HG03432 (cell line): ENCODE results near the gene ETV4.

Source experiments
- ATAC-seq: cut with Tn5 transposase; IDR thresholded peaks from one replicate; pipeline ENCODE4 v1.9.1; 2021; ENCODE audit warnings: mild to moderate bottlenecking, moderate library complexity; ENCODE audit not compliant: unreplicated experiment

ETV4 gene

GRCh38 chr17:43547189-43547550 is 1.0 kb upstream of the ETV4 start:
- no peak for ATAC-seq

DNA sequence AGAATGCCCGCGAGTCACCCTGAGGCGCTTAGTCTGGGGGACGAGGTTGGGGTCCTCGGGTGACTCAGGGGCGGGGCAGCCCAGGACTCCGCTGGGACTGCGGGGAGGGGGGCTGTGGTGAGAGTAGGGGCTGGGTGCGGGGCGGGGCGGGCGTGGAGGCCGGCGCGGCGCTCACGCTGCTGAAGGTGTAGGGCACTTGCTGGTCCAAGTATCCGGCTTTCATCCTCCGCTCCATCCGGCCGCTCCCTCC is 832 bp downstream of the ETV4 start:
- ATAC-seq, result peak; percentile 29

DNA sequence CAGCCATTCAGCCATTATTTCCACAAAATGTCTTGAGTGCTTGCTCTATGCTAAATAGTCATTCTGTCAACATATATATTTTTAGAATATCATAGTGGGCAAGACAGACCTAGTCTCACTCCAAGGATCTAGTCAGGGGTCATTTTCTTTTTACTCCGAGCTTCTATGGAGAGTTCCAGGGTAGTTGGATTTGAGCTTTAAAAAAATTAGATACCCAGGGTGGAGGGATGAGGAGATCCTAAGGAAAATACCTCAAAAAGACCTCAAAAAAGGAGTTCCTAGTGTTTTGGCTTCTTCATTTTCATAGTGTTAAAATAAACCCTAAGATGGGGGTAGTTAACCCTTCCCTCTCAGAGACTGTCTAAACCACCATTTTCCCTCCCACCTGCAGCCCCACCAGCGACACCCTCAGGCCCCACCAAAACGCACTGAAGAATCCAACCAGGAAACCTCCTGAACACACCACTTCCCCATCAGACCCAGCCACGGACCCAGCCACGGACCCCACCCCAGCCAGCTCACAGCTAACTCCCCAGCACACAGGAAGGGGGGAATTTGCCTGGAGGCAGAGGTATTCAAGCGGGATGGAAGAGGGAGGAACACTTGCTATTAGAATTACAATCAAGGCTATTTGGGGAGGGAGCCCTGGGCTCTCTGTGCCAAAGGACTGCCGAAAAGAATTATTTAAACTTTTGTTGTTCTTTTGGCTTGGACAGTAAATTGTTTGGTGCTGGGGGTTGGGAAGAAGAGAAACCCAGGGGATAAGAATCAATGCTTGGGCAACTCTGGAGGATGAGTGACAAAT is 2.2 kb downstream of the ETV4 start:
- ATAC-seq, result no peak

GRCh38 chr17:43543300-43543699 is 2.8 kb downstream of the ETV4 start:
- ATAC-seq, result no peak

DNA sequence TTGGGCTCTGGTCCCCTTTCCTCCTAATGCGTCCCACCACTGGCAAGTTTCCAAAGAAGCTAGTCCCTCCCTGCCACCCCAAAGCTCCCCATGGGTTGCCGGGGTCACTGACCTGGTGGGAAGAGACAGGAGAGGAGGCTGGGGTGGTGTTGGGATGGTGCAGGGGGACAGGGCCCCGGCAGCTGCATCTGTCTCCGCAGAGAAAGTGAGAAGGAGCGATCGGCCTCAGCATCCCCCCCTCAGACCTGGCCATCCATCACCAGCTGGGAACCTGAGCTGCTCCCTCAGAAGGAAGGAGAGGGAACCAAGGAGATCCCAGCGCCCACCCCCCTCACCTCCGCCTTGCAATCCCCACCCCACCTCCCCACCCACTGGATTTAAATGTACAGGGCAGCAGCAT is 3.3 kb downstream of the ETV4 start:
- ATAC-seq, result no peak

DNA sequence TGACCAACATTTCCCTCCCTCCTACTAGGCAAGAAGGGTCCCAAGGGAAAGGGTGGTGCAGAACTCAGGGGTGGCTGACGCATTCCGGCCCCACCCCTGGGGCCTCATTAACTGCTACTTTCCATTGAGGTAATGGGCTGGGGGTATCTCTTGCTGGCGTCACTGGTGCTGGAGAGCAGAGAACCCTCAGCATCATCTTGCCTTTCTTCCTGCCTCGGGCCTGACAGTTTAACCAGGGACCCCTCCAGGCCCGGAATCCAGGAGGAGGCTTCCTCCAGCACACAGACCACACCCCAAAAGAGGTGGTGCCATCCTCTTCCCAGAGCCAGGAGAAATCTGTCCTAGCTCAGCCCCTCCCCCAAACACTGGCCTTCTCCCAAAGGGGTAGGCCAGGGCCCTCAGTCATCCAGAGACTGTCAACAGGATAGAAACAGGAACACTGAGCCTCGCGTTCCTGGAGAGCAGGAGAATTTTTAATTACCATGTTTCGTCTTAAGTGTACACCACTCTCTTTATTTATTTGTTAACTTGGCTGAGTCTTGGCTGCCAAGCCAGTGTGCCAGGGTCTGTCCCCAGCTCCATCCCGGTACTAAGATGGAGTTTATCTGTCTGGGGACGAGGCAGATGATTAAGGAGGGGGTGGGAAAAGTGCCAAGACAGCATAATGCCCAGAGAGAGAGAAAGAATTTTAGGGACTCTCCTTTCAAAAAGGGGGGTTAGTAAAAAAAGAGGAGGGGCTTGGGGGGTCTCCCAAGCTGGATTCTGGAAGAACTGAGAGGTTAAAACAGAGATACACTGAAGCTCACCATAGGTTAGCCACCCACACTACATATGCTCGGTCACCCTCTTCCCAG is 5.1 kb downstream of the ETV4 start:
- ATAC-seq, result no peak

DNA sequence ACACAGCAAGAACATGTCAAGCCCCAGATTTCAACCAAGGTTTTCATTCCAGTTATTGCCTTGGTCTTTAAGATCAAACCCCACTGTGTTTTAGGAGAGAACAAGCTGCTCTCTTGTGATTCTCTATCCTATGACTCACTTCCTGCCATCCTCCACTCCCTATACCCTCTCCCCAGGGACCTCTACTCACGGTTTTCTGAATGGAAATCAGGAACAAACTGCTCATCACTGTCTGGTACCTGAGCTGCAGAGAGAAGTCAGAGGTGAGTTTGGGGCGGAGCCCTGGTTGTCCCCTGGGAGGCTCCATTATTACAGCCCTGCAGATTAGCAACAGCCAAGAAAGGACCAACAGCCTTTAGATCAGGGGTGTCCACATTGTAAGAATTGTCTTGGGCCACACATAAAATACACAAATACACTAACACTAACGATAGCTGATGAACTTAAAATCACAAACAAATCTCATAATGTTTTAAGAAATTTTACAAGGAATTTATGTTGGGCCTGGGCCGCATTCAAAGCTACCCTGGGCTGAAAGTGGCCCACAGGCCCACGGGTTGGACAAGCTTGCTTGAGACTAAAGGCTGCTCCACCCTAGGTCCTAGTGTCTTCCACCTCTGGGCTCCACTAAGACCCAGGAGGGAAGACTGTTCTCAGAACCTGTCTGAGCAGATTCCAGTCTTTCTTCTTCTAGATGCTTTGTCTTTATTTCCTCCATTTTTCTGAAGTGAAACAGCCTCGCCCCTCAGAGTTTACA is 9.7 kb downstream of the ETV4 start:
- ATAC-seq, result no peak

DNA sequence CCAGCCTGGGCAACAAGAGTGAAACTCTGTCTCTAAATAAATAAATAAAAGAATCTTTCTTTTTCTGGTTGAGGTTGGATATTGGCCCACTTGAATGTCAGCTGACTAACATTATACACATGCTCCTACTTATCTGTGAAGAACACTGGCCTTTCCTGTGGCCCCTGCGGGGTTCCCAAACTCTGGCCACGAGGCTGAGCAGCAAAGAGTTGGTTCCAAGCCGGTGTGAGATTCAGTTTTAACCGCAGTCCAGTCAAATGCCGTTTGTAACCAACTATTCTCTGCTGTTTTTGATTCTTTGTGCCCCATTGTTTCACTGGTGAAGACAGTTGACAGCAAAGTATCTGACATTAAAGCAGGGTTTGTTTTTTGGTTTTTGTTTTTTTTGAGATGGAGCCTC is 11.2 kb downstream of the ETV4 start:
- no peak for ATAC-seq

DNA sequence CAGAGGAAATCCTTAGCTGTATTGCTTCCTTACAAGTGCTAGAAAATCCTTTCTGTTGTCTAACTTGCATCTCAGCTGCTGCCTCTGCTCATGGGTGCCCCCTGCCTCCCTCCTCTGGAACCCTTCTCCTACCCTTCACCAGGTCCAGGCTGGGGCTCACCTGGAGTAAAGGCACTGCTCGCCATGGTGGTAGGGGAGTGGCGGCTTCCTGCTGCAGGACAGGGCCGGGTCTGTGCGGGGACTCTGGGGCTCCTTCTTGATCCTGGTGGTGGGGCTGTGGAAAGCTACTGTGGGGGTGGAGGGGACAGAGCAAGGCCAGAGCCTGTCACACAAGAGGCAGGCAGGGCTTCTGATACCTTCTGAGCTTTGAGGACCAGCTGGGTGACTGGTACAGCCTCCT is 12.4 kb downstream of the ETV4 start:
- ATAC-seq, result no peak

DNA sequence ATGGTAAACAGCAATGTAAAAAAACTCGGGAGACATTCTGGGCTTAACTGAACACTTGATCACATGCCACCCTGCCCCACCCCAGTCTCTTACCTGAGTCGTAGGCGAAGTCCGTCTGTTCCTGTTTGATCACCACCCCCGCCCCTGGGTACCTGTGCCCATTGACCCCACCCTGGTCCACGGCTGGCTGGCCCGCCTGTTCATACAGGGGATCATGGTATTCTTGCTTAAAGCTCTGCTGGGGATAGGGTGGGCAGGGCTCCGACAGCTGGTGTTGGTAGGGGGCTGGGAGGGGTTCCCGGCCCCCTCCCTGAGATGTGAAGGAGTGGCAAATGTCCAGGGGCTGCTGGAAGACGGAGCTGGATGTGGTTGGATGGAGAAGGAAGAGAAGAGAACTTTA is 13.6 kb downstream of the ETV4 start:
- ATAC-seq, result no peak

- no peak for ATAC-seq
These were observed 14.2 kb downstream of the ETV4 start for GRCh38 chr17:43531955-43532354.

- no peak for ATAC-seq
These were observed 15.1 kb downstream of the ETV4 start for GRCh38 chr17:43531082-43531378.

DNA sequence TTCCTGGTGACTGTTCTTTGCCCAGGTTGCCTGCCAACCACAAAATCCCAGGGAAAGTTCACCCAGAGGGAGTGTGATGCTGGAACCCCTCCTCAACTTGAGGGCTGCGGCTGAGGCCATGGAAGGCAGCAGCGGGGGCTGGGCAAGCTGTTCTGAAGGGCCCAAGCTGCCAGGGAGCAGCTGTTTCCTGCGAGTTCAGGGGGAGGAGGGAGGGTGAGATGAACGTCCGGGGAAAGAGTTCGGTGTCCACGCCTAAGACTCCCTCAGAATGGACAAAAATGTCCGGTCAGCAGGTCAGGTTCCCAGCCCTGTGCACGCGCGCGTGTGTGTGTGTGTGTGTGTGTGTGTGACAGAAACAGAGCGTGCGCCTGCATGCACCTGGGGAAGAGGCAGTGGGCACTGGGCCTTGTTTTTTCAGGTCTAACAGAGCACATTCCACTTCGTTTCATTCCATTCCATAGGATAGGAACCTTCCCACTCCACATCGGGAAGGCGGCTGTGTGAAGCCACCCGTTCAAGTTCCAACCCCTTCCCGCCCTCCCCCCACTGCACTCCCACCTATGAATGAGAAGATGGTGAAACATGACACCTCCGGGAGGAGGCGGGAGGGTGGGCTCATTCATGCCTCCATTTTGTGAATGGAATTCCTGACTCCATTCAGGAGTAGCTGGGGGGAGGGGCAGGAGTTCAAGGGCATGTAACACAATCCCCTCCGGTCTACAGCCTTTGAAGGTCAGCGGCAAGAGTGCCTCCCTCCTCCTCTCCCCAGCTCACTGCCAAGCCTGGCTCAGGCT is 15.7 kb downstream of the ETV4 start:
- ATAC-seq, result no peak

- ATAC-seq, result no peak
These were observed 16.2 kb downstream of the ETV4 start for GRCh38 chr17:43529947-43530287.

DNA sequence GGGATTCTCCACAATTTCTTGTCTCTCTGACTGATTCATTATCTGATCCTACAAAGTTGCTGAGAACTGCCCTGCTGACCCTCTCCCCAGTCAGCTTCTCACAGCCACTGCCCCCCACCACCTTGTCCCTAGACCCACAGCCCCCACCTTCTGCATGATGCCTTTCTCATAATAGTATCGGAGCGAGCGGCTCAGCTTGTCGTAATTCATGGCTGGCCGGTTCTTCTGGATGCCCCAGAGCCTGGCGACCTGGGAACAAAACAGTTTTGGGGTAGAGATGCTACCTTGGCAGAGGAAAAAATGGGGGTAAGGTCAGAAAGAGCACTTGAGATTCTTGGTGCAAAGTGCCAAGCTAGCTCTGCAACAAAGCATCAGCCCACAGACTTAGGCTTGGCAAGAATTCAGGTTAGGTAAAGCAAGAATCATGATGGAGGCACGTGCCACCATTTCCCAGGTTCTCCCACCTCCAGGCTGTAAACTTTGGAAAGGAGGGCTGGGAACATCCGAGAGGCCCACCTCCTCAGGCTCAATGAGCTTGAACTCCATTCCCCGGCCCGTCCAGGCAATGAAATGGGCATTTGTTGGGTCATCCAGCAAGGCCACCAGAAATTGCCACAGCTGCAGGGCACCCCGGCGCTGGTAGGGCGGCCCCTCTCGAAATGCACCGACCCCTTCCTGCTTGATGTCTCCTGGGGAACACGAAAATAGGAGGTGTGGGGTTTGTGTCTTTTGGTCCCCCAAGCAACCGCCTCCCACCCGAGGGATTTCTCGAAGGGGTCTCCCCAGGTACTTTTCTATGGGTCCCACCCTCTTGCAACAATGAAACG is 16.9 kb downstream of the ETV4 start:
- no peak for ATAC-seq

DNA sequence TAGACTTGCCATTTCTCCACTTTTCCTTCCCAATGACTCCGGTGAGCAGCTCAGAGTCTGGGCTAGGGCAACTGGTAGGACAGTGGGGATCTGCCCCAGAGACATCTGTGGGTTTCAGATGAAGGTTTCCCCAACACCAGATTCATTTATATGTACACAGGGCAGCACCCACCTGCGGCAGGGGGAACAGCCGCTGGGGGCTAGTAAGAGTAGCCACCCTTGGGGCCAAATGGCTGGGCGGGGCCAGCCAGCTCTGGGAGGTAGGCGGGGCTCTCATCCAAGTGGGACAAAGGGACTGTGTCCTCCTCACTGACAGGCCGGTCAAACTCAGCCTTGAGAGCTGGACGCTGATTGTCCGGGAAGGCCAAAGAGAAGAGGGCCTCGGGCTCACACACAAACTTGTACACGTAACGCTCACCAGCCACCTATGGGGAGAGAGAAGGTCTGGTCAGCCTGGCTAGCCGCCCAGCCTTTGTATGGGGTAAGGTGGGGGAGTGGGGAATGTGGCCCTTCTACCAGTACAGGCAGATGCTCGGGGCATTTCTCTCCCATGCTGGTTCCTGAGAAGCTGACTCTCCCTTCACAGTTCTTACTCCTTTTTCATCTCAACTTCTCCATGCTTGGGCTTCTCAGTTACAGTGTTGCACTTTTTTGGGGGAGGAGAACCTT is 17.7 kb downstream of the ETV4 start:
- no peak for ATAC-seq

- ATAC-seq, result no peak
These were observed 19.1 kb downstream of the ETV4 start for GRCh38 chr17:43526886-43527648.

DNA sequence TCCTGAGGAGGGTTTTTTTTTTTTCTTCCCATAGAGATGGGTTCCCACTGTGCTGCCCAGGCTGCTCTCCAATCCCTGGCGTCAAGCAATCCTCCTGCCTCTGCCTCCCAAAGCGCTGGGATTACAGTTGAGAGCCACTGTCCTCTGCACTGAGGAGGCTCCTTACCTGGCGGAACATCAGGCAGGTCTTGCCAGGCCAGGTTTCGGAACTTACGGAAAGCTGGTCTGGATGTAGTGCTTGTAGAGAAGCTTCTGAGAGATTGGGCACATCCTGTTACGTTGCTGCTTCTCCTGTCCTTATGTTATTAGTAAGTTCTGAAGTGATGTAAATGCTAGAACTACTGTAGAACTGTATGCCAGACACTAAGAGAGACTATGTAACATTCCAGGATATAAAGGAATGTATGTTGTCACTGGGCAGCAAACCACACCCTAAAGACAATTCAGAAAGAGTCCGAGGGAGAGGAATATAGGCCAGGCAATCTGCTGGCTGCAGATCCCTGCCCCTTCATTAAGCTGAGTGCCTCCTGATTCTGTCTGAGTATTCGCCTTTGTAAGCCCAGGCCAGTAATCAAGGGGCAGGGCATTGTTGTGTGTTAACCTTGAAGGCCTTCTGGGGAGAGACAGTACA is 21.1 kb downstream of the ETV4 start:
- no peak for ATAC-seq

- ATAC-seq, result no peak
These were observed 24.8 kb downstream of the ETV4 start for GRCh38 chr17:43521389-43521788.
